Stimulated activated CD4-positive, alpha-beta T cell treated with anti-CD3 and anti-CD28 coated beads, Interleukin-12 subunit alpha, Interleukin-12 subunit beta, amount 100 ng/mL, for 4 hours (primary cell): ENCODE data around the gene PPCDC.

ENCODE experiments used
- DNase-seq: peaks from one replicate; pipeline ENCODE4 v3.0.0-alpha.2; 2020

The PPCDC gene

GRCh38 chr15:75016431-75016830, 7.0 kb upstream of the PPCDC start:
- DNase-seq = no peak

GRCh38 chr15:75019916-75020315, 3.5 kb upstream of the PPCDC start:
- DNase-seq = no peak

- DNase-seq = no peak
Measured at GRCh38 chr15:75021341-75021740, 2.0 kb upstream of the PPCDC start.

GRCh38 chr15:75022783-75023180, 608 bp upstream of the PPCDC start:
- DNase-seq = no peak

GRCh38 chr15:75023872-75024636, 664 bp downstream of the PPCDC start:
- DNase-seq = no peak

- no peak for DNase-seq
Measured at GRCh38 chr15:75025107-75025506, 1.7 kb downstream of the PPCDC start.

GRCh38 chr15:75025548-75026260, 2.3 kb downstream of the PPCDC start:
- no peak for DNase-seq

- no peak for DNase-seq
Measured at GRCh38 chr15:75027551-75027950, 4.2 kb downstream of the PPCDC start.

GRCh38 chr15:75028991-75029377, 5.6 kb downstream of the PPCDC start:
- DNase-seq = no peak

GRCh38 chr15:75029378-75030022, 6.1 kb downstream of the PPCDC start:
- DNase-seq = peak; percentile 88

- no peak for DNase-seq
Measured at GRCh38 chr15:75030023-75030413, 6.6 kb downstream of the PPCDC start.

- DNase-seq = no peak
Measured at GRCh38 chr15:75030424-75030823, 7.0 kb downstream of the PPCDC start.

- DNase-seq = no peak
Measured at GRCh38 chr15:75031848-75032247, 8.5 kb downstream of the PPCDC start.

- DNase-seq = no peak
Measured at GRCh38 chr15:75032395-75032794, 9.0 kb downstream of the PPCDC start.

GRCh38 chr15:75033809-75034208, 10.4 kb downstream of the PPCDC start:
- DNase-seq = no peak

- DNase-seq = no peak
Measured at GRCh38 chr15:75034615-75035014, 11.2 kb downstream of the PPCDC start.

- no peak for DNase-seq
Measured at GRCh38 chr15:75036212-75036616, 12.8 kb downstream of the PPCDC start.

GRCh38 chr15:75037685-75038084, 14.3 kb downstream of the PPCDC start:
- DNase-seq = no peak

- DNase-seq = no peak
Measured at GRCh38 chr15:75038231-75038630, 14.8 kb downstream of the PPCDC start.

GRCh38 chr15:75042730-75043508, 19.5 kb downstream of the PPCDC start:
- peak; percentile 31 for DNase-seq

- no peak for DNase-seq
Measured at GRCh38 chr15:75043509-75044257, 20.3 kb downstream of the PPCDC start.

- DNase-seq = no peak
Measured at GRCh38 chr15:75044258-75044878, 21.0 kb downstream of the PPCDC start.
